ENCODE data around the gene MSH2.
"Not testable (repeated sequence)": the region's sequence is repeated elsewhere in the genome, so short reads cannot be mapped to it uniquely, and the experiment has no call there.

MSH2 gene

GRCh38 chr2:47414682-47415458, 11.9 kb downstream of the MSH2 start:
- DNase-seq, result no peak

GRCh38 chr2:47420214-47420613, 17.3 kb downstream of the MSH2 start:
- DNase-seq, result no peak

DNA sequence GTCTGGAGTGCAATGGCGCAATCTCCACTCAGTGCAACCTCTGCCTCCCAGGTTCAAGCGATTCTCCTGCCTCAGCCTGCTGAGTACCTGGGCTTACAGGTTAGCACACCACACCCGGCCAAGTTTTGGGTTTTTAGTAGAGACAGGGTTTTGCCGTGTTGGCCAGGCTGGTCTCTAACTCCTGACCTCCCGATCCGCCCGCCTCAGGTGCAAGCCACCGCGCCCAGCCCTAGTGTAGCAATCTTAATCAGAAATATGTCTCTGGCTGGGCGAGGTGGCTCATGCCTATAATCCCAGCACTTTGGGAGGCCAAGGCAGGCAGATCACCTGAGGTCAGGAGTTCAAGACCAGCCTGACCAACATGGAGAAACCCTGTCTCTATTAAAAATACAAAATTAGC, 17.7 kb downstream of the MSH2 start:
- not testable (repeated sequence) for DNase-seq

GRCh38 chr2:47422016-47422415, 19.1 kb downstream of the MSH2 start:
- no peak for DNase-seq

GRCh38 chr2:47422560-47422959, 19.6 kb downstream of the MSH2 start:
- DNase-seq, result no peak

- no peak for DNase-seq
Observed at GRCh38 chr2:47426786-47427185, 23.8 kb downstream of the MSH2 start.

DNA sequence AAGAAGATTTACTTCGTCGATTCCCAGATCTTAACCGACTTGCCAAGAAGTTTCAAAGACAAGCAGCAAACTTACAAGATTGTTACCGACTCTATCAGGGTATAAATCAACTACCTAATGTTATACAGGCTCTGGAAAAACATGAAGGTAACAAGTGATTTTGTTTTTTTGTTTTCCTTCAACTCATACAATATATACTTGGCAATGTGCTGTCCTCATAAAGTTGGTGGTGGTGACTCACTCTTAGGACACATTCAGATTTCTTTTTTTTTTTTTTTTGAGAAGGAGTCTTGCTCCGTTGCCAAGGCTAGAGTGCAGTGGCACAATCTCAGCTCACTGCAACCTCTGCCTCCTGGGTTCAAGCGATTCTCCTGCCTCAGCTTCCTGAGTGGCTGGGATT, 26.8 kb downstream of the MSH2 start:
- DNase-seq, result no peak

DNA sequence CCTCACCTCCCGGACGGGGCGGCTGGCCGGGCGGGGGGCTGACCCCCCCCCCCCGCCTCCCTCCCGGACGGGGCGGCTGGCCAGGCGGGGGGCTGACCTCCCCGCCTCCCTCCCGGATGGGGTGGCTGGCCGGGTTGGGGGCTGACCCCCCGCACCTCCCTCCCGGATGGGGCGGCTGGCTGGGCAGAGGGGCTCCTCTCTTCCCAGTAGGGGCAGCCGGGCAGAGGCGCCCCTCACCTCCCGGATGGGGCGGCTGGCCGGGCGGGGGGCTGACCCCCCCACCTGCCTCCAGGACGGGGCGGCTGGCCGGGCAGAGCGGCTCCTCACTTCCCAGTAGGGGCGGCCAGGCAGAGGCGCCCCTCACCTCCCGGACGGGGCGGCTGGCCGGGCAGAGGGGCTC, 30.1 kb downstream of the MSH2 start:
- not testable (repeated sequence) for DNase-seq

DNA sequence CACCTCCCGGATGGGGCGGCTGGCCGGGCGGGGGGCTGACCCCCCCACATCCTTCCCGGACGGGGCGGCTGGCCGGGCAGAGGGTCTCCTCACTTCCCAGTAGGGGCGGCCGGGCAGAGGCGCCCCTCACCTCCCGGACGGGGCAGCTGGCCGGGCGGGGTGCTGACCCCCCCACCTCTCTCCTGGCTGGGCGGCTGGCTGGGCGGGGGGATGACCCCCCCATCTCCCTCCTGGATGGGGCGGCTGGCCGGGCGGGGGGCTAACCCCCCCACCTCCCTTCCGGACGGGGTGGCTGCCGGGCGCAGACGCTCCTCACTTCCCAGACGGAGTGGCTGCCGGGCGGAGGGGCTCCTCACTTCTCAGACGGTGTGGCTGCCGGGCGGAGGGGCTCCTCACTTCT, 30.5 kb downstream of the MSH2 start:
- DNase-seq, result not testable (repeated sequence)

GRCh38 chr2:47437287-47437686, 34.3 kb downstream of the MSH2 start:
- peak; percentile 39 for DNase-seq

DNA sequence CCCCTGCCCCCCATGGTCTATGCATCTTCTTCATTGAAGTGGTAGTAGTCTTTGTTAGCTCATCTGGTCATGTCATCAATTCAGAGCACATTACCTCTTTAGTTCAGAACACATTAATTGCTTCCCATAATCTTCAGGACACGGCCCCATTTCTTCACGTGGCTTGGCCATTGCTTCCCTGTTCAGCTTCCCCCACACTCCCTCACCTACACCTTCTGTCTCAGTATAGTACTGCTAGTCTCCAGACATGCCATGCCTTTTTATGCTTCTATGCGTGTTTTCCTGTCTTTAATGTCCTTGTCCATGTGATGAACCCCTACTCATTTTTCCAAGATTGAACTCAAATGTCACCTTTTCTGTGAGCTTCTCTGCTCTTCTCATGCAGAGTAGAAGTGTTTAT, 35.1 kb downstream of the MSH2 start:
- no peak for DNase-seq

DNA sequence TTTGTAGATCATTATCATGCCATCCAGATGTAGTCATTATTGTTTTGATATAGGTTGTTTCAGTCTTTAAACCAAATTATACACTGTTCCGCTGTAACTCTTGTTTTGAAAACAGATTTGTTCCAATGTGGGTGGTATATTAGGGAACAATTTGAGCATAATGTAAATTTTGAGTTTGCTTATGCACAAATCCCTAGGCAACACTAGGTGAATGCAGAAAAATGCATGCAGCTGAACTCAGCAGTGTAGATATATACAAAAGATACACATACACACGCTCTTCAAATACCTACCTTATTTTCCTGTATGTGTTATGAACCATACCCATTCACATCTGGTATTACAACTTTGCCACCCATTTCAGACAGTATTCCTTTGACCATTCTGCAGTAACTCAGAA, 35.8 kb downstream of the MSH2 start:
- no peak for DNase-seq

DNA sequence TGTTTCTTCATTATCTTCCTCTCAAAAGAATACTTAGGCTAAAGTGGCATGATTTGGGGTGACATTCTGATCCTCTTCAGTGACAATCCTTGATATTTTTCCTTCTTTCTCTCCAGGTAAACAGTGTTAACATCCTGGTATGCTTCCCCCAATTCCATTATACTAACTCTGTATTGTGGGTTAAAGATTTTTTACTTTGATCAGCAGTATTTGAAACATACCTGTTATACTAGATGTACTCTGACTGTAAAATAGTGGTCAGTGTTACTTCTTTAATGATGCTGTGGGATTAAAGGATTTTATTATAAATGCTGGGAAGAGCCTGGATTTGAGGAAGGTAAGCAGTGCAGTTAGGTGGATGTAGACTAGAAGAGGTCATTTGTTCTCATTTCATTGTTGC, 48.8 kb downstream of the MSH2 start:
- DNase-seq, result no peak

DNA sequence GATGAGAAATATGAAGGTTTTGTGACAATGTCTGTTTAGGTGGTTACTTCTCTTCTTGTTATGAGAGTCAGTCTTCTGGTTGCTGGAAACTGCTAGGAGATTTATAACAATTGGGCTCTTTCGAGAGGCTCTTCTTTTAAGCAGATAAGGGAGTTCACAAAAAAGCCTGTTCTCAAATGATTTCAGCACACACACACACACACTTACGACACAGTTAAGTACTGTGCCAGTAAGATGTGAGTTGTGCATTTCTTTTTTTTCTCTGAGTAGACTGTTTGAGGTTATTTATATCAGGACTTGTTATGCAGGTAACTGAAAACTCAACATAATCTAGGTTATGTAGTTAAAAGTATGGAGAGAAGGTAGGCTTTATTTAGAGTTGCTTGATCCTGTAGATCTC, 49.8 kb downstream of the MSH2 start:
- DNase-seq, result no peak

DNA sequence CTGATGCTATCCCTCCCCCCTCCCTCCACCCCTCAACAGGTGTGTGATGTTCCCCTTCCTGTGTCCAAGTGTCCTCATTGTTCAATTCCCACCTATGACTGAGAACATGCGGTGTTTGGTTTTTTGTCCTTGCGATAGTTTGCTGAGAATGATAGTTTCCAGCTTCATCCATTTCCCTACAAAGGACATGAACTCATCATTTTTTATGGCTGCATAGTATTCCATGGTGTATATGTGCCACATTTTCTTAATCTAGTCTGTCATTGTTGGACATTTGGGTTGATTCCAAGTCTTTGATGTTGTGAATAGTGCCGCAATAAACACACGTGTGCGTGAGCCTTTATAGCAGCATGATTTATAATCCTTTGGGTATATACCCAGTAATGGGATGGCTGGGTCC, 51.9 kb downstream of the MSH2 start:
- DNase-seq, result not testable (repeated sequence)

- no peak for DNase-seq
Observed at GRCh38 chr2:47455411-47455810, 52.5 kb downstream of the MSH2 start.

- DNase-seq, result no peak
Observed at GRCh38 chr2:47456851-47457250, 53.9 kb downstream of the MSH2 start.

GRCh38 chr2:47457268-47457667, 54.3 kb downstream of the MSH2 start:
- no peak for DNase-seq

DNA sequence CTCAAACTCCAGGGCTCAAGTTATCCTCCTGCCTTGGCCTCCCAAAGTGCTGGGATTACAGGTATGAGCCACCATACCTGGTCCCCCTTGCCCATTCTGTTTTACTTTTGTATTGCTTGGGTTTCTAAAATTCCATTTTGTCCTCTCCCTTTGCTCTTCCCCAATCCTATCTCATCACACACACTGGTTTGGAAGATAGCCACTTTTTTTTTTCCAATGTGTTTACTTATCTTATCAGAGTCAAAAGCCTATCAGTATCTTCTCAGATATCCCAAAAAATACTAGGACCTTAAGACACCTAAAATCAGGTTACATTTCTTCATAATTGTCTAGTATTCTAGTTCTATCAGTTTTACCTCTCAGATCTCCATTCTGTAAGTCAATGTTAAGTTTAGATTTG, 56.1 kb downstream of the MSH2 start:
- no peak for DNase-seq

- no peak for DNase-seq
Observed at GRCh38 chr2:47460766-47461165, 57.8 kb downstream of the MSH2 start.

DNA sequence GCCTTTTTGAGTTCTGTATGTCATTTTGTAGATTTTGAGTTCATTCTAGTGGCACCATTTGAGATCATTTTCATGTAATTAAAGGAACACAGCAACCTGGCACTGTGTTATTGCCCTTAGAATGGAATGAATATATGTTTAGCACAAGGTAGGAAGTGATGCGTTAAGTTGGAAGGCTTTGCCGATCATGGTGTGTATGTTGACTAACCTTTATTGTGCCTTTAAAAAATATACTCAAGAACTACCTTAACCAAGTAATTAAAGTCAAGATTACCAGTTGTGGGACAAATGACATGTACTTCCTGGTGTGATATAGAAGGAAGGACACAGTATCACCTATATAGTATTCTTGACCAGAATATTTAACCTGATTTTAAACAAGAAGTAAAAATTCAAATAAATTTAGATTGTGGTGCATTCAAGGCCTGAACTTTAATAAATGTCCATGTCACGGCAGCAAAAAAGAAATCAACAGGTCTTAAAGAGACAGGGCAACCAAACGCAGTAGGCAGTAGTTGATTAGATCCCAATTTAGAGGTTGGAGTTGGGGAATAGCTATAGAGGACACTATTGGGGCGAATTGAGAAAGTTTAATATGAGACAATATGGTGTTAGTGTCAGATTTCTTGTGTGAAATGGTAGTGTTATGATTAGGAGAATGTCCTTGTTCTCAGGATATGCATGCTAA, 68.6 kb downstream of the MSH2 start:
- no peak for DNase-seq

DNA sequence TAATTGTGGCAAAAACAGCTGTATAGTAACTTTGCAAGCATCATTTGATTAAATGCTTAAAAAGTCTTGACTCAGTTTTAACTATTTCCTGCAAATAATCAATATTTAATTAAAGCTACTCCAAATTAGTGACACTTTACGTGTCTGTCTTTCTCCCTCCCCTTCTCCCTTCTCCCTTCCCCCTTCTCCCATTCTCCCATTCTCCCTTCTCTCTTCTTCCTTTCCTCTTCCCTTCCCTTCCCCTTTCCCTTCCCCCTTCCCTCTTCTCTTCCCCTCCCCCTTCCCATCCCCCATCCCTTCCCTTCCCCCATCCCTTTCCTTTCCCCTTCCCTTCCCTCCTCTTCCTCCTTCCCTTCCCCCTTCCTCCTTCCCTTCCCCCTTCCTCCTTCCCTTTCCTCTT, 76.9 kb downstream of the MSH2 start:
- no peak for DNase-seq

GRCh38 chr2:47483191-47483590, 80.2 kb downstream of the MSH2 start:
- DNase-seq, result no peak

DNA sequence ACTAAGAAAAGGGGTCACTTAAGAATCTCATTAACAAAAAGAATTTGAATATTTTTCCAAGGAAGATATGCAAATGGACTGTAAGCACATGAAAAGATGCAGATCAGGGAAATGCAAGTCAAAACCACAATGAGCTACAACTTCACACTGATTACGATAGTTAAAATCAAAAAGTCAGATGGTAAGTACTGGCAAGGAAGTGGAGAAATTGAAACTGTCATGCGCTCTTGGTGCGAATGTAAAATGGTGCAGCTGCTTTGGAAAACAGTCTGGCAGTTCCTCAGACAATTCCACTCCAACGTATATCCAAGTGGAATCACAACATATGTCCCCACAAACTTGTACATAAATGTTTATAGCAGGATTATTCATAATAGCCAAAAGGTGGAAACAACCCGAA, 81.4 kb downstream of the MSH2 start:
- DNase-seq, result no peak

- DNase-seq, result no peak
Observed at GRCh38 chr2:47485177-47485576, 82.2 kb downstream of the MSH2 start.

Measured in amniotic stem cell (primary cell).